ENCODE measurements around the gene CNGB1. TPM values are rescaled to one million over a fixed set of nuclear protein-coding genes. Genes with fewer than 3 reads are reported as not detected.

Gene CNGB1
- total and polyA plus RNA-seq, 10 donors: 0.02 to 0.12 TPM; not detected in 8

- WGBS, 5 donors: 25 to 57% (median 42%) methylated on average over 6 of the region's 6 CpGs
- Histone ChIP-seq H3K4me1 (no peaks in the 10 kb centered on the region), H3K27me3 (replicated peaks in 1 of 7) (peaks cover 0 to 19% (median 4%) of the 10 kb centered on the region in 7 donors), H3K9me3 (peaks cover 0 to 5% (median 0%) of the 10 kb centered on the region in 8 donors), H3K4me3 (no peak overlapping the region), H3K36me3 (no peaks in the 10 kb centered on the region), H3K27ac (no peak overlapping the region)
- no peak for DNase-seq
- intact Hi-C loops (cut with DNase I; ENCODE audit: low total_unique reads): no loop called here
- TF ChIP-seq POLR2A (IDR thresholded peaks at IDR 0.05): no peak
- no peak for TF ChIP-seq POLR2AphosphoS5 (IDR thresholded peaks at IDR 0.05)
- TF ChIP-seq, protein P1, sequence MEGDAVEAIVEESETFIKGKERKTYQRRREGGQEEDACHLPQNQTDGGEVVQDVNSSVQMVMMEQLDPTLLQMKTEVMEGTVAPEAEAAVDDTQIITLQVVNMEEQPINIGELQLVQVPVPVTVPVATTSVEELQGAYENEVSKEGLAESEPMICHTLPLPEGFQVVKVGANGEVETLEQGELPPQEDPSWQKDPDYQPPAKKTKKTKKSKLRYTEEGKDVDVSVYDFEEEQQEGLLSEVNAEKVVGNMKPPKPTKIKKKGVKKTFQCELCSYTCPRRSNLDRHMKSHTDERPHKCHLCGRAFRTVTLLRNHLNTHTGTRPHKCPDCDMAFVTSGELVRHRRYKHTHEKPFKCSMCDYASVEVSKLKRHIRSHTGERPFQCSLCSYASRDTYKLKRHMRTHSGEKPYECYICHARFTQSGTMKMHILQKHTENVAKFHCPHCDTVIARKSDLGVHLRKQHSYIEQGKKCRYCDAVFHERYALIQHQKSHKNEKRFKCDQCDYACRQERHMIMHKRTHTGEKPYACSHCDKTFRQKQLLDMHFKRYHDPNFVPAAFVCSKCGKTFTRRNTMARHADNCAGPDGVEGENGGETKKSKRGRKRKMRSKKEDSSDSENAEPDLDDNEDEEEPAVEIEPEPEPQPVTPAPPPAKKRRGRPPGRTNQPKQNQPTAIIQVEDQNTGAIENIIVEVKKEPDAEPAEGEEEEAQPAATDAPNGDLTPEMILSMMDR (IDR thresholded peaks at IDR 0.05 in 8 of 11, conservative IDR thresholded peaks at IDR 0.05 in 3 of 11): no peak
Measured at GRCh38 chr16:57950382-57950781, 20.5 kb downstream of the CNGB1 start.

DNA sequence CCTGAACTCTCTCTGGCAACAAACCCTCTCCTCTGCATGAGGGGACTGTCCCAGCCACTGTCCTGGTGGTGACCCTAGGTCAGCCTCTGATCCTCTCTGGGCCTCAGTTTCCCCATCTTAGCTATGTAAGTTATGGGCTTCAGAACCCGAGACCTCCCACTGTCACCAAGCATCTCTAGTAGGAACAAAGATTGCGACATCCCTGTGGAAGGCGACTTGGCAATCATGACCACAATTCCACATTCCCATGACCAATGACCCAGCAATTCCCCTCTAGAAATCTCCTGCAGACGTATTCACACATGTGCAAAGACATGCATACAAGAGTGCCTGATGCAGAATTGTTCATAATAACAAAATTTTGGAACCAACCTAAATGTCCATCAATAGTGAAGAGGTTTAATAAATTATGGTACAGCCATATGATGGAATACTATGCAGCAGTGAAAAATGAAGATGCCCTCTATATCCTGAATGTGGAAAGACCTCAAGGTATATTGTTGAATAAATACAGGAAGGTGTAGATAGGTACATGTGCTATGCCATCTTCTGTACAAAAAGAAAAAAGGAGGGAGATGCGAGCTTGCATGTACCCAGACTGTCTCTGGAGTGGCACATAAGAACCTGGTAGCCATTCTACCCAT is 21.2 kb downstream of the CNGB1 start:
- no peak overlapping the region for H3K4me3 ChIP-seq
- H3K36me3 ChIP-seq: no peaks in the 10 kb centered on the region
- H3K27me3 ChIP-seq (replicated peaks in 1 of 7): peaks cover 0 to 19% (median 4%) of the 10 kb centered on the region in 7 donors
- no peak for DNase-seq
- H3K9me3 ChIP-seq: peaks cover 0 to 5% (median 0%) of the 10 kb centered on the region in 8 donors
- H3K27ac ChIP-seq: no peak overlapping the region
- TF ChIP-seq, protein P1 (IDR thresholded peaks at IDR 0.05 in 8 of 11, conservative IDR thresholded peaks at IDR 0.05 in 3 of 11): no peak
- TF ChIP-seq POLR2AphosphoS5 (IDR thresholded peaks at IDR 0.05): no peak
- no peak for TF ChIP-seq POLR2A (IDR thresholded peaks at IDR 0.05)
- intact Hi-C loops (cut with DNase I; ENCODE audit: low total_unique reads): no loop called here
- 65 to 90% (median 74%) methylated on average over 5 of the region's 5 CpGs for WGBS, 5 donors
- H3K4me1 ChIP-seq: no peaks in the 10 kb centered on the region

GRCh38 chr16:57949013-57949412 is 21.9 kb downstream of the CNGB1 start:
- WGBS, 5 donors: 4 to 27% (median 14%) methylated on average over 2 of the region's 2 CpGs
- Histone ChIP-seq H3K9me3 (peaks cover 0 to 5% (median 0%) of the 10 kb centered on the region in 8 donors), H3K27me3 (replicated peaks in 1 of 7) (peaks cover 0 to 19% (median 4%) of the 10 kb centered on the region in 7 donors), H3K36me3 (no peaks in the 10 kb centered on the region), H3K4me3 (no peak overlapping the region), H3K4me1 (no peaks in the 10 kb centered on the region), H3K27ac (no peak overlapping the region)
- TF ChIP-seq POLR2AphosphoS5 (IDR thresholded peaks at IDR 0.05) (no peak), POLR2A (IDR thresholded peaks at IDR 0.05) (no peak)
- TF ChIP-seq, protein P1 (IDR thresholded peaks at IDR 0.05 in 8 of 11, conservative IDR thresholded peaks at IDR 0.05 in 3 of 11): no peak
- intact Hi-C loops (cut with DNase I; ENCODE audit: low total_unique reads): no loop called here
- DNase-seq: no peak

GRCh38 chr16:57948027-57948426 is 22.9 kb downstream of the CNGB1 start:
- peaks cover 0 to 5% (median 0%) of the 10 kb centered on the region in 8 donors for H3K9me3 ChIP-seq
- no peak overlapping the region for H3K4me3 ChIP-seq
- H3K27me3 ChIP-seq (replicated peaks in 1 of 7): peaks cover 0 to 19% (median 4%) of the 10 kb centered on the region in 7 donors
- H3K27ac ChIP-seq: no peak overlapping the region
- H3K4me1 ChIP-seq: no peaks in the 10 kb centered on the region
- H3K36me3 ChIP-seq: no peaks in the 10 kb centered on the region
- no peak for DNase-seq
- TF ChIP-seq POLR2A (IDR thresholded peaks at IDR 0.05) (no peak), POLR2AphosphoS5 (IDR thresholded peaks at IDR 0.05) (no peak)
- TF ChIP-seq, protein P1 (IDR thresholded peaks at IDR 0.05 in 8 of 11, conservative IDR thresholded peaks at IDR 0.05 in 3 of 11): no peak
- WGBS, 5 donors: 81 to 91% (median 88%) methylated on average over 5 of the region's 5 CpGs
- intact Hi-C loops (cut with DNase I; ENCODE audit: low total_unique reads): no loop called here
